Esophagus (tissue), 2 donors: ENCODE data around the gene P3H2. TPM values are rescaled to one million over a fixed set of nuclear protein-coding genes. Genes with fewer than 3 reads are reported as not detected.
A peak's percentile ranks its signal among the peaks of the same experiment; 100 is the strongest.

Source experiments
- H3K27ac ChIP-seq, 2 donors: one replicate each; pipeline ENCODE4 v1.5.1; 2013; ENCODE audit warnings: low read depth in 2 of 2, mild to moderate bottlenecking in 2 of 2, inconsistent platforms in 1 of 2, low read length in 1 of 2, moderate library complexity in 1 of 2
- H3K27me3 ChIP-seq, 2 donors: one replicate each; pipeline ENCODE4 v1.6.1; 2013; ENCODE audit warnings: low read length in 2 of 2, control low read depth in 1 of 2, mild to moderate bottlenecking in 1 of 2; ENCODE audit not compliant: insufficient read depth in 2 of 2, control insufficient read depth in 1 of 2
- H3K36me3 ChIP-seq, 2 donors: one replicate each; pipeline ENCODE4 v1.6.1; 2013; ENCODE audit warnings: low read length in 1 of 2; ENCODE audit not compliant: control insufficient read depth in 2 of 2, insufficient read depth in 2 of 2
- H3K4me1 ChIP-seq, 2 donors: one replicate each; pipeline ENCODE4 v1.6.1; 2013; ENCODE audit warnings: low read length in 1 of 2; ENCODE audit not compliant: control insufficient read depth in 2 of 2, insufficient read depth in 2 of 2
- H3K4me3 ChIP-seq, 2 donors: one replicate each; pipeline ENCODE4 v1.5.1; 2013; ENCODE audit warnings: low read length in 2 of 2, mild to moderate bottlenecking in 2 of 2, low read depth in 1 of 2, moderate library complexity in 1 of 2
- H3K9me3 ChIP-seq, 2 donors: one replicate each; pipeline ENCODE4 v1.6.1; 2013; ENCODE audit warnings: mild to moderate bottlenecking in 2 of 2, low read depth in 1 of 2, low read length in 1 of 2, moderate library complexity in 1 of 2; ENCODE audit not compliant: control insufficient read depth in 2 of 2, insufficient read depth in 1 of 2
- WGBS, 2 donors: extraction: QIAGEN DNeasy Blood & Tissue Kit; methylation state at CpG; one replicate each; pipeline ENCODE4 v1.1.7; 2013; 5-methylcytosine and 5-hydroxymethylcytosine counted together
- polyA plus RNA-seq, 2 donors: library from polyadenylated mRNA; stranded (reverse); fragments of 200-250 nt; gene quantifications; one replicate each; pipeline ENCODE4 v1.2.3, GENCODE V29; 2013
- donor health status: healthy with polysubstance abuse.
- donor health status: Bipolar disorder and iron deficiency.

Gene P3H2
- polyA plus RNA-seq, 2 donors = 4.9 to 9.8 TPM

DNA sequence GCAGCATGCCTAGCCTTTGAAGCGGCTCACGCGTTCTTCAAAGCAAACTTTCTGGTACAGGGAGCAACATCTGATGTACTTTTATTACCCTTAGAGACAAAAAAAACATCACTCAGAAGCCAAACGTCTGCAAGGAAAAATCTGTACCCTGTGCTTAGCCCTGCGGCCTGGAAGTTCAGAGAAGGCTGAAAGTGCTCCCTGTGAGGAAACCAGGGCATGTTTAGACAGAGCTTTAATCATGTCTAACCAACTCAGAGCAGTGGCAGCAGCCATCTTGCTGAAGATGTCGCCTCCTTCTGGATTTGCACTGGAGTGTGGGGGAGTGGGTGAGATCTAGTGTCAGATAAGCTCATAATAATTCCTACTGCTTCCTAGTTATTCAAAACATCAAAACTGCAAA lies 170.4 kb downstream of the P3H2 start:
- Histone ChIP-seq H3K9me3 (no peaks in the 10 kb centered on the region), H3K27ac (peak overlapping the region in 1 of 2 donors; percentile 72), H3K4me3 (no peak overlapping the region), H3K4me1 (peaks cover 0 to 6% of the 10 kb centered on the region in 2 donors), H3K27me3 (no peaks in the 10 kb centered on the region), H3K36me3 (no peaks in the 10 kb centered on the region)
- 39 to 51% methylated on average over 6 of the region's 6 CpGs for WGBS, 2 donors

DNA sequence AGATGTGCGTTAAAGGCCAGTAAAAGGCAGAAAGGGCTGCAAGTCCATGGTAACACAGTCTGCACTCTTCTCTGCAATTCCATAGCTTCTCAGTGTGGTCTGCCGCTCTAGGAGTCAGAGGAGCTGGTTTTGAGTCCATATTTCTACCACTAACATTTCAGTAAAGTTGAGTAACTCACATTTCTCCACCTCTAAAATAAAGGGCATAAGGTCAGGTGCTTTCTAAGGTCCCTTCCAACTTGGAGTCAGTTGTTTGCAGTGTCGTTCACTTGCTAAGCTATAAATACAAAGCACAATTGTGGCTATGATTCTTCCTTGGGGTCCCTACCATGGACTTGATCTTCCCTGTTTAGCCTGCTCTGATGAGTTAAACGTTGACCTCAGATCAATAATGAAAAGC lies 171.1 kb downstream of the P3H2 start:
- Histone ChIP-seq H3K9me3 (no peaks in the 10 kb centered on the region), H3K27ac (no peak overlapping the region), H3K36me3 (no peaks in the 10 kb centered on the region), H3K4me1 (peaks cover 0 to 4% of the 10 kb centered on the region in 2 donors), H3K4me3 (no peak overlapping the region), H3K27me3 (no peaks in the 10 kb centered on the region)
- 79 to 82% methylated on average over 4 of the region's 4 CpGs for WGBS, 2 donors

DNA sequence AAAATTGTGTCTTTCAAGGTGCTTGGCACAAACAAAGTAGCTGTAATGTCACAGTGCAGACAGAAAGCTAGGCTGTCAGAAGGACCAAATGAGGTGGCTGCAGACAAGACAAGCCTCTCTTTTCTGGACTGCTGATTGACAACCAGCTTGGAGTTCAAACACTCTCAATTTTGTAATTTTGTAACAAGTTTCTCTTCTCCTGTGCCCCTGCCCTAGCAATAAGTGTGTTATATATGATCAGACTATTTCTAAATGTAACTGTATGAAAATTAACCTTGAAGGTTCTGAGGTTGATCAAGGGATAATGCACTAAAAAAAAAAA lies 172.0 kb downstream of the P3H2 start:
- Histone ChIP-seq H3K36me3 (no peaks in the 10 kb centered on the region), H3K4me3 (no peak overlapping the region), H3K27ac (no peak overlapping the region), H3K4me1 (peaks cover 0 to 2% of the 10 kb centered on the region in 2 donors), H3K27me3 (no peaks in the 10 kb centered on the region), H3K9me3 (no peaks in the 10 kb centered on the region)

- Histone ChIP-seq H3K4me1 (peaks cover 0 to 2% of the 10 kb centered on the region in 2 donors), H3K27me3 (no peaks in the 10 kb centered on the region), H3K27ac (peak overlapping the region in 1 of 2 donors; percentile 30), H3K36me3 (no peaks in the 10 kb centered on the region), H3K9me3 (no peaks in the 10 kb centered on the region), H3K4me3 (no peak overlapping the region)
- 26 to 32% methylated on average over 6 of the region's 6 CpGs for WGBS, 2 donors
These were observed 172.6 kb downstream of the P3H2 start for GRCh38 chr3:189947948-189948723.

GRCh38 chr3:189947068-189947467 lies 173.6 kb downstream of the P3H2 start:
- 41 to 47% methylated on average over 4 of the region's 4 CpGs for WGBS, 2 donors
- peaks cover 0 to 4% of the 10 kb centered on the region in 2 donors for H3K4me1 ChIP-seq

GRCh38 chr3:189945935-189946709 lies 174.6 kb downstream of the P3H2 start:
- 92% methylated on average over 6 of the region's 6 CpGs for WGBS, 2 donors
- peak overlapping the region in 1 of 2 donors; percentile 33 for H3K27ac ChIP-seq
- H3K4me1 ChIP-seq = peaks cover 0 to 7% of the 10 kb centered on the region in 2 donors

More at GRCh38 chr3:189947068-189947467, 173.6 kb downstream of the P3H2 start:
- H3K27ac ChIP-seq = peak overlapping the region in 1 of 2 donors; percentile 72
- H3K4me3 ChIP-seq = no peak overlapping the region
- no peaks in the 10 kb centered on the region for H3K36me3 ChIP-seq
- H3K27me3 ChIP-seq = no peaks in the 10 kb centered on the region
- H3K9me3 ChIP-seq = no peaks in the 10 kb centered on the region

GRCh38 chr3:189944285-189945145 lies 176.2 kb downstream of the P3H2 start:
- Histone ChIP-seq H3K4me1 (peaks cover 0 to 8% of the 10 kb centered on the region in 2 donors), H3K4me3 (peak overlapping the region; percentile 14 to 22), H3K27me3 (no peaks in the 10 kb centered on the region), H3K36me3 (no peaks in the 10 kb centered on the region), H3K9me3 (no peaks in the 10 kb centered on the region), H3K27ac (peak overlapping the region; percentile 89 to 96)
- 41 to 61% methylated on average over 14 of the region's 14 CpGs for WGBS, 2 donors

More at GRCh38 chr3:189945935-189946709, 174.6 kb downstream of the P3H2 start:
- Histone ChIP-seq H3K27me3 (no peaks in the 10 kb centered on the region), H3K4me3 (no peak overlapping the region), H3K36me3 (no peaks in the 10 kb centered on the region), H3K9me3 (no peaks in the 10 kb centered on the region)

- 62 to 81% methylated on average over 3 of the region's 3 CpGs for WGBS, 2 donors
- peak overlapping the region; percentile 89 to 96 for H3K27ac ChIP-seq
These were observed 177.7 kb downstream of the P3H2 start for GRCh38 chr3:189942948-189943347.

GRCh38 chr3:189941679-189942078 lies 179.0 kb downstream of the P3H2 start:
- Histone ChIP-seq H3K4me1 (peaks cover 0 to 10% of the 10 kb centered on the region in 2 donors), H3K9me3 (no peaks in the 10 kb centered on the region), H3K27me3 (no peaks in the 10 kb centered on the region), H3K36me3 (no peaks in the 10 kb centered on the region), H3K27ac (peak overlapping the region; percentile 59 to 85), H3K4me3 (no peak overlapping the region)
- 36 to 40% methylated on average over 2 of the region's 2 CpGs for WGBS, 2 donors

More at GRCh38 chr3:189942948-189943347, 177.7 kb downstream of the P3H2 start:
- Histone ChIP-seq H3K4me3 (no peak overlapping the region), H3K9me3 (no peaks in the 10 kb centered on the region), H3K27me3 (no peaks in the 10 kb centered on the region), H3K36me3 (no peaks in the 10 kb centered on the region), H3K4me1 (peaks cover 0 to 8% of the 10 kb centered on the region in 2 donors)
